ENCODE data around the gene KEAP1.

Gene KEAP1

DNA sequence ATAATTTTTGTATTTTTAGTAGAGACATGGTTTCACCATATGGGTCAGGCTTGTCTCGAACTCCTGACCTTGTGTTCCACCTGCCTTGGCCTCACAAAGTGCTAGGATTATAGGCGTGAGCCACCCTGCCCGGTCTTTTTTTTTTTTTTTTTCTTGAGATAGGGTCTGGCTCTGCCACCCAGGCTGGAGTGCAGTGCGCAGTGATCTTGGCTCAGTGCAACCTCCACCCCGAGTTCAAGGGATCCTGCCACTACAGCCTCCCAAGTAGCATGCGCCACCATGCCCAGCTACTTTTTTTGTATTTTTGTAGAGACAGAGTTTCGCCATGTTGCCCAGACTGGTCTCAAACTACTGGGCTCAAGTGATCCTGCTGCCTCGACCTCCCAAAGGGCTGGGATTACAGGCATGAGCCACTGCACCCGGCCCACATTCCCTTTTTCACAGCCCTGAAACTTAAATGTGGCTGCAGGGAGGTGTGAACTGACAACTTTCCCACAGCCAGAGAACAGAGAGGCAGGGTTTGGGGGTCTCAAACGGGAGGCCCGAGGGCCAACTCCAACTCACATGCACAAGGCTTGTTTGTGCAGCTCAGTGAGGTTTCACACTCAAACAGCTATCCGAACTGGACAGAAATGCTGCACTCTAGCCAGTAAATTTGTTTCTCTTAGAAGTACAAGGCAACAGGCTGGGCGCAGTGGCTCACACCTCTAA lies 18.5 kb upstream of the KEAP1 start:
- TF ChIP-seq, protein P1, sequence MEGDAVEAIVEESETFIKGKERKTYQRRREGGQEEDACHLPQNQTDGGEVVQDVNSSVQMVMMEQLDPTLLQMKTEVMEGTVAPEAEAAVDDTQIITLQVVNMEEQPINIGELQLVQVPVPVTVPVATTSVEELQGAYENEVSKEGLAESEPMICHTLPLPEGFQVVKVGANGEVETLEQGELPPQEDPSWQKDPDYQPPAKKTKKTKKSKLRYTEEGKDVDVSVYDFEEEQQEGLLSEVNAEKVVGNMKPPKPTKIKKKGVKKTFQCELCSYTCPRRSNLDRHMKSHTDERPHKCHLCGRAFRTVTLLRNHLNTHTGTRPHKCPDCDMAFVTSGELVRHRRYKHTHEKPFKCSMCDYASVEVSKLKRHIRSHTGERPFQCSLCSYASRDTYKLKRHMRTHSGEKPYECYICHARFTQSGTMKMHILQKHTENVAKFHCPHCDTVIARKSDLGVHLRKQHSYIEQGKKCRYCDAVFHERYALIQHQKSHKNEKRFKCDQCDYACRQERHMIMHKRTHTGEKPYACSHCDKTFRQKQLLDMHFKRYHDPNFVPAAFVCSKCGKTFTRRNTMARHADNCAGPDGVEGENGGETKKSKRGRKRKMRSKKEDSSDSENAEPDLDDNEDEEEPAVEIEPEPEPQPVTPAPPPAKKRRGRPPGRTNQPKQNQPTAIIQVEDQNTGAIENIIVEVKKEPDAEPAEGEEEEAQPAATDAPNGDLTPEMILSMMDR (IDR thresholded peaks at IDR 0.05; ENCODE audit: insufficient read depth, low read depth, low read length, missing control alignments): no peak
- no peak for DNase-seq (ENCODE audit: low read depth)
- H3K4me3 ChIP-seq (ENCODE audit: low read depth, low read length): no peak overlapping the region

DNA sequence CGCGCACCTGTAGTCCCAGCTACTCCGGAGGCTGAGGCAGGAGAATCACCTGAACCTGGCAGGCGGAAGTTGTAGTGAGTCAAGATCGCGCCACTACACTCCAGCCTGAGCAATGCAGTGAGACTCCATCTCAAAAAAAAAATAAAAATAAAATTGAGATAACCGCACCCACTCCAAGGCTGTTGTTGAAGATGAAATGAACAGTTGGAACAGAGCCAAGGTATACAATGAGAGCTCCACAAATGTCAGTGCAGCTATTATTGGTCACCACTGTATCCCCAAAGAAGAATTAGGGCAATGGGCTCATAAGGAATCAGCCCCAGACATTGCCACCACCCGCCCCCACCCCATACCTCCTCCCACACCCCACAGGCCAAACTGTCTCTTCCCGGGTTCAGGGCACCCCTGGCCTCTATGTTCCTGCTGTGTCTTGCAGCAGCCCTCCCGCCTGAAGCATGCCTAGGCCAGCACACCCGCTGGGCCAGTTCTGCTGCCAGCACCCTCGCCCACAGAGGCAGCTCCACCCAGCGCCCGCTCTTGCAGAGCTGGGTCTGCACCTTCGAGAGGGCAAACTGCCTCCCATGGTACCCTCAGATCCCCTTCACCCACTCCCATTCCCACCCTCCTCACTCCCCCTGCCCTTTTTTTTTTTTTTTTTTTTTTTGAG lies 17.6 kb upstream of the KEAP1 start:
- no peak for DNase-seq (ENCODE audit: low read depth)
- TF ChIP-seq, protein P1 (IDR thresholded peaks at IDR 0.05; ENCODE audit: insufficient read depth, low read depth, low read length, missing control alignments): no peak
- no peak overlapping the region for H3K4me3 ChIP-seq (ENCODE audit: low read depth, low read length)

DNA sequence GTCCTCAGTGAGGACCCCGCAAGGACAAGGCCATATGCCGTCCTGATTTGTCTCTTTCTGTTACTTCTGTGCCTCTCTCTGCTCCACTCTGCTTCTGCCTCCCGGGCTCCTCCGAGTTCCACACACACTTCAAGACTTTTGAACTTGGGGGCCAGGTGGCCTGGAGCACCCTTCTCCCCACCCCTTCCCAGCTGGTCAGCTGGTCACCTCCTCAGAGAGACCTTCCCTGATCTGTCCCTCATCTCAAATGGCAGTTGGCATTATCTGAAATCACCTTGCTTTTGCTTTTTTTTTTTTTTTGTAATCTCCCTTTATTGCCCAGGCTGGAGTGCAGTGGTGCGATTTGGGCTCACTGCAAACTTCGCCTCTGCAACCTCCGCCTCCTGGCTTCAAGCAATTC lies 16.3 kb upstream of the KEAP1 start:
- DNase-seq (ENCODE audit: low read depth): no peak
- no peak overlapping the region for H3K4me3 ChIP-seq (ENCODE audit: low read depth, low read length)
- TF ChIP-seq, protein P1 (IDR thresholded peaks at IDR 0.05; ENCODE audit: insufficient read depth, low read depth, low read length, missing control alignments): no peak

DNA sequence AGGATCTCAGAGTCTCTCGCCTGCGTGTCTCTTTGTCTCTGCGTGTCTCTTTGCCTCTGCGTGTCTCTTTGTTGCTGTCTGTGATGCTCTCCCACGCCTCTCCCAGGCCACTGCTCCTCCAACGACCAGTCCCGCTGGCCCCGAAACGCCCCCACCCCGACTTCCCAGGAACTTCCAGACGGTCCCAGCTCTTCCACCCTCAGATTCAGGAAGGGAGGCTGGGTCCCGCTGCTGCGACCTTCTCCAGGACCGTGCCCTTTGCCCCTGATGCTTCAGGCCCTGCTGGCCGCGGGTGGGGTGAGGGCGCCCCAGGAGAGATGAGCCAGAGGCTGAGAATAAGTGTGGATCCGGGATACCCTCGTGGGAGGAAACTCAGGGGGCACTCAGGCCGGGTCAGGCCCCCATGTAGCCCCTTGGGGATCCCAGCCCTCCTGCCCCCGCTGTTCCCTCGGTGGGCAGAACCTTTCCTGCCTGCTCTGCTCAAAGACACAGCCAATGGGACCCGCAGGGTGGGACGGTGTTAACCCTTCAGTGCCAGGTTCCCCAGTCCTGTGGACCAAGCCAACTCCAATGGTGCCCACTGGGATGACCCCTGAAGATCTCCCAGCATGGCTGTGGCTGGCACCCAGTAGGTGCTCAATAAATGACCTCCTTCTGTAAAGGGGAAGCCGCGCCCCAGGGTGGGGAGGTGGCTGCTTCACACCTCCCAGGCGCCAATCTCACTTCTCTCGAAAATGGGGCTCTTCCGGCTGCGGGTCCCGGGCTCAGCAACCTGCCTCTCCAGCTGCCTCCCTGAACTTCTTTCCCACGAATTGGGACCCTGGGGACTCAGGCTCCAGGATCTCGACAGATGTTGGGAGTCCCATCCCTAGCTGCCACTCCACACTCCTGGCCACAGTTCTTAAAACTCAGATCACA lies 15.5 kb upstream of the KEAP1 start:
- TF ChIP-seq, protein P1 (IDR thresholded peaks at IDR 0.05; ENCODE audit: insufficient read depth, low read depth, low read length, missing control alignments): no peak
- DNase-seq (ENCODE audit: low read depth): no peak
- H3K4me3 ChIP-seq (ENCODE audit: low read depth, low read length): no peak overlapping the region

DNA sequence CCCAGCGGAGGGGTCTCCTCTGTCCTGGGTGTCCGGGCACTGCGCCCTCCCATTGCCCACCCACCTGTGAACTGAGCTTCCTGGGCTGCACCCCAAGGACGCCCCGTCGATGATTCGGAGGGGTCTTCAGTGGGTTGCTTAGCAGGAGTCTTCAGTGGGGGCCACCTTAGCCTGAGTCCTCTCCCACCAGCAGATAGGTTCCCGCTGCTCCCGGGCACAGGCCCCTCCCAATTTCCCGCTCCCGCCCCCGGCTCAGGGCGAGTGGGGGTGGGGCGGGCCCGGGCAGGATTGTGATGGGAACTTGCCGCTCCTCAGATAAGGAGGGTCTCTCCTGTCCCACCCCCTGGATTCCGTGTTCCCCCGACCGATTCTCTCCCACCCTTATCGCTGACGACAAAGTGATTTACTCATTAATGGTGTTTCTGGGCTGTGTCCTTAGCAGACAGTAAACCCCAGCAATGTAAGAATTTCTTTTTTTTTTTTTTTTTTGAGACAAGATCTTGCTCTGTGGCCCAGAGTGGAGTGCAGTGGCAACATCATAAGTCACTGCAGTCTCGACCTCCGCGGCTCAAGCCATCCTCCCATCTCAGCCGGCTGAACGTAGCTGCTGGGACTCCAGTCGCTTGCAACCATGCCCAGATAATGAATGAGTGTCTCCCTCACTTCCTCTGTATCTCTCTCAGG lies 14.7 kb upstream of the KEAP1 start:
- no peak for DNase-seq (ENCODE audit: low read depth)
- TF ChIP-seq, protein P1 (IDR thresholded peaks at IDR 0.05; ENCODE audit: insufficient read depth, low read depth, low read length, missing control alignments): no peak
- H3K4me3 ChIP-seq (ENCODE audit: low read depth, low read length): no peak overlapping the region

DNA sequence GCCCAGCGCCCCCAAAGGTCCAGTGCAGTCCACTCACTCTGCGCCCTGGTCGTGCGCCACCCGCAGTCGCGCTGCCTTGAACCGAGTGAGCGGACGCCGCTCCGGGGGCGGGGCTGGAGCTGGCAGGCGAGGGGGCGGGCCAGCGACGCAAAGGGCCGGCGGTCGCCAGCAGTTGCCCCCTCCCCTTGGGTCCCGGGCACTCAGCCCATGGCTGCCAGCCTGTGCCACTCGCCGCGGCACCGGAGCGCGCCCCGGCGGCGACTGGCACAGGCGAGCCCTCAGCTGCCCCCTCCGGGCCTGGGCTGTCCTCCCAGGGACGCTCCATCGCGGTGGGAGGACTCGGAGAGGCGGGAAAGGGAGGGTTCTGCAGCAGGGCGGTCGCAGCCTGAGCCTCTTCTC lies 14.2 kb upstream of the KEAP1 start, which contains the start of gene S1PR5:
S1PR5 (minus strand) TSS at position 87 of the 399 bp plus-strand sequence. CDS start 2,436 bp downstream, outside the sequence.
- H3K4me3 ChIP-seq (ENCODE audit: low read depth, low read length): no peak within 1 kb of the TSS

More for the DNA sequence above, 14.2 kb upstream of the KEAP1 start, which contains the start of gene S1PR5:
- TF ChIP-seq, protein P1 (IDR thresholded peaks at IDR 0.05; ENCODE audit: insufficient read depth, low read depth, low read length, missing control alignments): no peak
- DNase-seq (ENCODE audit: low read depth): no peak

Measured in GM12865 (cell line).